ENCODE results near the gene SLC66A1.

SLC66A1 gene

DNA sequence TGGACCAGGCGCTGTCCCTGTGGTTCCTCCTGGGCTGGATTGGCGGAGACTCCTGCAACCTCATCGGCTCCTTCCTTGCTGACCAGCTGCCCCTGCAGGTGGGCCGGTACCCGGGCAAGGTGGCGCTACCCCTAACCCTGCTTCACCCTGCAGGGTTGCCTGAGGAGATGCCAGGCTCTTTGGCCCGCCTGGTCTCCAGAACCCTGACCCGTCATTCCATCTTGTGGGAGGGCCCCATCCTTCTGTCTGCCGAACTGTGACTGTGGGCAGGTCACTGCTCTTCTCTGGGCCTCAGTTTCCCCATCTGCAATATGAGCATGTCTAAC is 12.5 kb downstream of the SLC66A1 start:
- Histone ChIP-seq H3K9ac (ENCODE audit: low read length) (no peak overlapping the region), H3K9me2 (ENCODE audit: low read depth, low read length) (no peaks in the 10 kb centered on the region), H3K79me2 (ENCODE audit: insufficient read depth, low read length) (no peaks in the 10 kb centered on the region), H2AFZ (ENCODE audit: low read length) (no peak overlapping the region), H3K36me3 (ENCODE audit: insufficient read depth, low read length) (peaks cover 8% of the 10 kb centered on the region), H3K9me3 (ENCODE audit: low read length) (no peaks in the 10 kb centered on the region), H3K27me3 (ENCODE audit: insufficient read depth, low read length) (no peaks in the 10 kb centered on the region), H3F3A (ENCODE audit: insufficient read depth, low read length) (no peaks in the 10 kb centered on the region), H4K20me1 (ENCODE audit: insufficient read depth, low read length) (no peaks in the 10 kb centered on the region), H3K4me1 (ENCODE audit: insufficient read depth, low read length, severe bottlenecking) (peaks cover 17% of the 10 kb centered on the region), H3K27ac (ENCODE audit: low read depth, low read length, poor library complexity, severe bottlenecking) (no peak overlapping the region), H3K4me3 (ENCODE audit: low read depth, low read length, poor library complexity, severe bottlenecking) (no peak overlapping the region), H3K4me2 (ENCODE audit: low read length) (no peak overlapping the region)
- TF ChIP-seq, protein P1, sequence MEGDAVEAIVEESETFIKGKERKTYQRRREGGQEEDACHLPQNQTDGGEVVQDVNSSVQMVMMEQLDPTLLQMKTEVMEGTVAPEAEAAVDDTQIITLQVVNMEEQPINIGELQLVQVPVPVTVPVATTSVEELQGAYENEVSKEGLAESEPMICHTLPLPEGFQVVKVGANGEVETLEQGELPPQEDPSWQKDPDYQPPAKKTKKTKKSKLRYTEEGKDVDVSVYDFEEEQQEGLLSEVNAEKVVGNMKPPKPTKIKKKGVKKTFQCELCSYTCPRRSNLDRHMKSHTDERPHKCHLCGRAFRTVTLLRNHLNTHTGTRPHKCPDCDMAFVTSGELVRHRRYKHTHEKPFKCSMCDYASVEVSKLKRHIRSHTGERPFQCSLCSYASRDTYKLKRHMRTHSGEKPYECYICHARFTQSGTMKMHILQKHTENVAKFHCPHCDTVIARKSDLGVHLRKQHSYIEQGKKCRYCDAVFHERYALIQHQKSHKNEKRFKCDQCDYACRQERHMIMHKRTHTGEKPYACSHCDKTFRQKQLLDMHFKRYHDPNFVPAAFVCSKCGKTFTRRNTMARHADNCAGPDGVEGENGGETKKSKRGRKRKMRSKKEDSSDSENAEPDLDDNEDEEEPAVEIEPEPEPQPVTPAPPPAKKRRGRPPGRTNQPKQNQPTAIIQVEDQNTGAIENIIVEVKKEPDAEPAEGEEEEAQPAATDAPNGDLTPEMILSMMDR (IDR thresholded peaks at IDR 0.05; ENCODE audit: low read length): no peak
- no peak for TF ChIP-seq EZH2 (IDR thresholded peaks at IDR 0.05; ENCODE audit: borderline replicate concordance, low read length)

DNA sequence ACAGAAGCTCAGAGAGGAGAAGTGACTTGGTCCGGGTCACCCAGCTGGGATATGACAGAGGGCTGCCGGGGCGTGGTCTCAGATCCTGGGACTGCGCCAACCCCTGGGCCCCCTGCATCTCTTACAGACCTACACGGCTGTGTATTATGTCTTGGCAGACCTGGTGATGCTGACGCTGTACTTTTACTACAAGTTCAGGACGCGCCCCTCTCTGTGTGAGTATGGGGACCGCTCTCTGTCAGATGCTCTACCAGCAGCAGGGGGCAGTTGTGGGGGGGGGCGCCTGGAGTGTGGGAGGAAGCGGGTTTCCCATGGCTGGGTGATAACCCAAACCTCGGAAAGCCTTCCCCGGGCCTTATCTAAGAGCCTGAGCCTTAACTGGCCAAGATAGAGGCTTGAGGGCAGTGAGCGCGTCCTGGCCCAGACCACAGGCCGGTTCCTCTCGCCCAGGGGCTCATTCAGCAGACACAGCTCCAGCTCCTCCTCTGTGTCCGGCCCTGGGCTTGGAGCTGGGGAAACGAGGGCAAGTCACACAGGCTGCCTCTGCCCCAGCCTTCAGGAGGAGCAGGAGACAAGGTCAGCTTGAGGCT is 13.3 kb downstream of the SLC66A1 start:
- Histone ChIP-seq H4K20me1 (ENCODE audit: insufficient read depth, low read length) (no peaks in the 10 kb centered on the region), H3K9ac (ENCODE audit: low read length) (no peak overlapping the region), H3K4me1 (ENCODE audit: insufficient read depth, low read length, severe bottlenecking) (peaks cover 13% of the 10 kb centered on the region), H3K9me3 (ENCODE audit: low read length) (no peaks in the 10 kb centered on the region), H3K27me3 (ENCODE audit: insufficient read depth, low read length) (no peaks in the 10 kb centered on the region), H3K9me2 (ENCODE audit: low read depth, low read length) (no peaks in the 10 kb centered on the region), H3K27ac (ENCODE audit: low read depth, low read length, poor library complexity, severe bottlenecking) (peak overlapping the region; percentile 38), H3K4me2 (ENCODE audit: low read length) (peak overlapping the region; percentile 37; the same call in 1 of the 2 replicates), H2AFZ (ENCODE audit: low read length) (no peak overlapping the region), H3K79me2 (ENCODE audit: insufficient read depth, low read length) (no peaks in the 10 kb centered on the region), H3F3A (ENCODE audit: insufficient read depth, low read length) (no peaks in the 10 kb centered on the region), H3K4me3 (ENCODE audit: low read depth, low read length, poor library complexity, severe bottlenecking) (no peak overlapping the region), H3K36me3 (ENCODE audit: insufficient read depth, low read length) (peaks cover 8% of the 10 kb centered on the region)
- TF ChIP-seq, protein P1 (IDR thresholded peaks at IDR 0.05; ENCODE audit: low read length): no peak
- TF ChIP-seq EZH2 (IDR thresholded peaks at IDR 0.05; ENCODE audit: borderline replicate concordance, low read length): no peak

DNA sequence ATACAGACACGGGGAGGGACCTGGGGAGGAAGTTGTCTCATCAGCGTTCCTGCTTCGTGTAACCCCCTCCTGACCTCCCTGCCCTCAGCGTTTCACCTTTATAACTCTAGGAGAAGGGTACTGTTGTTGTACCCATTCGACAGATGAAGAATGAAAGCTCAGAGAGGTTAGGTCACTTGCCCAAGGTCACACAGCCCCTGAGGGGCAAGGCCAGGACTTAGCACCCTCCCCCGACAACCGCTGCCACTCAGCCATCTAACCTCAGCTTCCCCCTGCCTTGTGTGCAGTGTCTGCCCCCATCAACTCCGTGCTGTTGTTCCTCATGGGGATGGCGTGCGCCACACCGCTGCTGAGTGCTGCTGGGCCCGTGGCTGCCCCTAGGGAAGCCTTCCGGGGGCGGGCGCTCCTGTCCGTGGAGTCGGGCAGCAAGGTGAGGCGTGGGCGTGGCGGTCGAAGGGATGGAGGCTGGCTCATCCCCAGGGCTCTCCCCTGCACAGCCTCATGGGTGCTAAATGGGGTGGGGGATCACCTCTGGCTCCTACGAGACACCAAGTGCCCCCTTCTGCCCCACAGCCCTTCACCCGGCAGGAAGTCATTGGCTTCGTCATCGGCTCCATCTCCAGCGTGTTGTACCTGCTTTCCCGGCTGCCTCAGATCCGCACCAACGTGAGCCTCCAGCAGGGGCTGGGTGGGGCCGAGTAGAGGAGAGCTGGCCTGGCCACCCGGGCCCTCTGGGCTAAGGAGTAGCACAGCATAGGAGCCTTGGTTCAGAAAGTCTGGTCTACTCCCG is 14.0 kb downstream of the SLC66A1 start:
- H3K4me3 ChIP-seq (ENCODE audit: low read depth, low read length, poor library complexity, severe bottlenecking): no peak overlapping the region
- H3F3A ChIP-seq (ENCODE audit: insufficient read depth, low read length): no peaks in the 10 kb centered on the region
- H3K4me2 ChIP-seq (ENCODE audit: low read length): peak overlapping the region; percentile 37; the same call in 1 of the 2 replicates
- H3K36me3 ChIP-seq (ENCODE audit: insufficient read depth, low read length): peaks cover 8% of the 10 kb centered on the region
- no peaks in the 10 kb centered on the region for H4K20me1 ChIP-seq (ENCODE audit: insufficient read depth, low read length)
- no peaks in the 10 kb centered on the region for H3K9me3 ChIP-seq (ENCODE audit: low read length)
- TF ChIP-seq EZH2 (IDR thresholded peaks at IDR 0.05; ENCODE audit: borderline replicate concordance, low read length): no peak
- TF ChIP-seq, protein P1 (IDR thresholded peaks at IDR 0.05; ENCODE audit: low read length): no peak
- H3K9me2 ChIP-seq (ENCODE audit: low read depth, low read length): no peaks in the 10 kb centered on the region
- H2AFZ ChIP-seq (ENCODE audit: low read length): no peak overlapping the region
- peaks cover 13% of the 10 kb centered on the region for H3K4me1 ChIP-seq (ENCODE audit: insufficient read depth, low read length, severe bottlenecking)
- no peaks in the 10 kb centered on the region for H3K27me3 ChIP-seq (ENCODE audit: insufficient read depth, low read length)
- H3K79me2 ChIP-seq (ENCODE audit: insufficient read depth, low read length): no peaks in the 10 kb centered on the region
- peak overlapping the region; percentile 38 for H3K27ac ChIP-seq (ENCODE audit: low read depth, low read length, poor library complexity, severe bottlenecking)
- H3K9ac ChIP-seq (ENCODE audit: low read length): no peak overlapping the region

Measured in OCI-LY1 (cell line).